GDM1 (cell line): ENCODE data around the gene FAM193A.
"Not testable (repeated sequence)": the region's sequence is repeated elsewhere in the genome, so short reads cannot be mapped to it uniquely, and the experiment has no call there.

ENCODE experiments used
- DNase-seq: peaks from one replicate; lab custom pipeline; 2025; lab: John Stamatoyannopoulos, UW

Gene FAM193A

DNA sequence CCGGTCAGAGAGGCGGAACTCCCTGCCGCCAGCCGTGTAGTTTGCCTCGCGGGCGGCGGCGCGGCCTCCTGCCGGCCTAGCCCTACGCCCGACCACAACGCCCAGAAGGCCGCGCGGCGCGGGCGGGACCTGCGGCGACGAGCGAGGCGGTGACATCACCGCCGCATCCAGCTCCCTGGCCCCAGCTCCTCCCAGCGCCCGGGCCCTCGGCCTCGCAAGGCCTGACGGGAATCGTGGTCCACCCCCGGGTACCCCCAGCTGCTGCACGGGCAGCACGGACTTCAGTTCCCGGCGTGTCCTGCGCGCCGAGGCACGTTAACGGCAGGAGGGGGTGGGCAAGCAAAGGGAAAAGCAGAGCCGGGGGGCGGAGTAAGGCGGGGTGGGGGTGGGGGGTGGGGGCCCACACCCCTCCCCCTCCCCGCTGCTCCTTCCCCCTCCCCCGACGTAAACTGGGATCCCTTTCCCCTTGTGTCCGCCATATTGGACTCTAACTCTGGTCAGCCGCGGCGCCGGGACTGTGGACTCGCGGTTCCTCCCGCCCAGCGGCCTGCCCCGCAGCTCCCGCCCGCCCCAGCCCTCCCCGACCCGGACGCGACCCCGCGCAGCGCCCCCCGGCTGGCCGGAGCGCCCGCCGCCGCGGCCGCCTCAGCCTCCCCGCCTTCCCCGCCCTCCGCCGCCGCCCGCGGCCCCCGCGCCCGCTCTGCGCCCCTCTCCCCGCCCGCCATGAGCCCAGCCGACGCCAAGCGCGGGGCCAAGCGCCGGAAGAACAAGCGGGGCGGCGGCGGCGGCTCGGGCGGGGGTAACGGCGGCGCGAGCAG lies at the start of gene FAM193A:
Gene FAM193A (plus strand): TSS at position 455 of the 818 bp plus-strand sequence. CDS start 269 bp downstream, at position 724.
- DNase-seq = peak; percentile 100

- no peak for DNase-seq
Observed at GRCh38 chr4:2486981-2487380, 49.5 kb upstream of the FAM193A start.

- DNase-seq = no peak
Observed at GRCh38 chr4:2487632-2488031, 48.8 kb upstream of the FAM193A start.

DNA sequence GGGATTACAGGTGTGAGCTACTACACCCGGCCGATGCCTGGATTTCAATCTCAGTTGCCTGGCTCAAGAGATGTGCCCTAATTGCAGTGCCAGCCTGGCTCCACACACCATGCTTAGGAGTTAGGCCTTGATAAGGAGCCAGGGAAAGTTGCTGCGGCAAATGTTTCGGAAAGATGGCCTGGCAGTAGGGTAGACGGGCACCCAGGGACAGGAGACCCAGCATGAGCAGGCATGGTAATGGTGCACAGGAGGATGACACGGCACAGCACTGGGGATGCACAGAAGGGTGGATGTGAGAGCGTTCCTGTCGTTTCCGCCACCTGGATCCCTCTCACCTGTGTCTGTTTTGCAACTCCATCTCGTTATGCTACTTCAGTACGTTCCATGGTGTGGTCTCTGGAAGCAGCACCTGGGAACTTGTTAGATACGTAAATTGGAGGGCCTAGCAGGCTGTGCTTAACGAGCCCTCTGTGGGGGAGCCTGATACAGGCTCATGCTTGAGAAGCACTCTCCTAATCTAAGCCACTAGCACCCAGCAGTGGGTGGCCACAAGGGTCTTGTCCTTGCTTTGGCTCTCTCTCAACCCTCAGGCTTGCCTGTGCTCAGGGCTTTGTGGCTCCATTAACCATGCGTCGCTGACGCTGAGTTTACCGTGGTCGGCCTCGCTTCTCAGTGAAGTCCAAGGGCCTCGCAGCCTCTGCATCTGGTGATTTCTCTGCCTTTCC lies 47.2 kb upstream of the FAM193A start:
- no peak for DNase-seq

DNA sequence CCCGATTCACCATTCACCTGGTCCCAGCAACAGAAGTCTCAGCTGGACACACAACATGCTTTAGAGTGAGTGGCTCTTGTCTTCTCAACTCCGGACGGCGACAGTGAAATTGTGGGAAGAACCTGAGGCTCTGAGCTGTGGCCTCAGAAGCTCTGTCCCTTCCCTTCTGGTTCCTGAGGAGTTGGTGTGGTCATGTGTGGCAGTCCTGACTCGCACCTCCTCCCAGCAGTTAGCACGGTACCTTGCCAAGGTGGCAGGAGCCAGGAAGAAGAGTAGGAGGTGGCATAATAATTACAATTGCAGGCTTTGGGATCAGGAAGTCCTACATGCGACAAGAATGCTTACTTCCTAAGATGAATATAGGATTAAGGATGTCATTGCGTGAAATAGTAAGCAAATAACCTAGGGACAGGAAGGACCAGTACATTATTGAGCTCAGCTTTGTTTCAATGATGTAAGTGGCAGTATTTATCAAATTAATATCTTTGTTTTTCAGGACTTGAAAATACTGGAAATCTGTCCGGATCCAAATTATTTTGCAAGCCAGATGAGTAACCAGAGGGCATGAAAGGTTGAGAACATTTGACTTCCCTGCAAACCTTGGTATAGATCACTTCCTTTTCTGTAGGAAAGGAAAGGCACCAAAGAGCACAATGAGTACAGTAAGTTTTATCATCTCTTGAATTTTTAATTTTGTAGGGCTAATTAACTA lies 46.5 kb upstream of the FAM193A start:
- DNase-seq = no peak

DNA sequence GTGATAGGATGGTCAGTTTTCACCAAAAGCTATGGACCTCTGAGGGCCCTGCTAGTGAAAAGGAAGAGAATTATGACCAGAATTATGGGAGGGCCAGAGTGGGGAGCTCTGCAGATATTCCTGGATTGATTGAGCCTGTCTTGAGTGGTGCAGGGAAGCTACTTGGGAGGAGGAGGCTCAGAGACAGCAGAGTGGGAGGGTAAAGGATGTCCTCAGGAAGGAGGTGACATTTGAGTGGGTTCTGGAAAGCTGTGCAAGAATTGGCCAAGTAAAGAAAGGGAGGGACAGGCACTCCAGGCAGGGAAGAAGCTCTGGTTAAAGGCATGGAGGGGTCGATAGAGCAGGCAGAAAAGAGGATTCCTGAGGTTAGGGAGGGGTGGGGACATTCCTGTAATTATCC lies 43.5 kb upstream of the FAM193A start:
- no peak for DNase-seq

- no peak for DNase-seq
Observed at GRCh38 chr4:2494992-2495391, 41.5 kb upstream of the FAM193A start.

DNA sequence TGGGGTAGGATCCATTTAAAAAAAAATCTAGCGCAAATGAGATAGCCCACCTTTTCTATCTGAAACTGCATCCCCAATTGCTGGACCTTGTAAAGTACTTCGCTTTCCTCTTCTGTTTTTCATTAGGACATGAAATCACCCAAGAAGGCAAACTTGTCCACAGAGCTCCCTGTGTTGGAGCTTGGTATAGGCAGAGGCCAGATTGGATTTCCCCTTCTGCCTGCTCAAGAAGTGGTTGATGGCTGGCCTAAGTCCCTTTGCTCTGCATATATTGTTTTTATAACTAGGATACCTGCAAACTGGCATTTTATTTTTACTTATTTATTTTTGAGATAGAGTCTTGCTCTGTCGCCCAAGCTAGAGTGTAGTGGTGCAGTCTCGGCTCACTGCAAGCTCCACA lies 39.1 kb upstream of the FAM193A start:
- DNase-seq = no peak

- no peak for DNase-seq
Observed at GRCh38 chr4:2497931-2498330, 38.5 kb upstream of the FAM193A start.

GRCh38 chr4:2500547-2500946 lies 35.9 kb upstream of the FAM193A start:
- no peak for DNase-seq

- no peak for DNase-seq
Observed at GRCh38 chr4:2501034-2501594, 35.3 kb upstream of the FAM193A start.

DNA sequence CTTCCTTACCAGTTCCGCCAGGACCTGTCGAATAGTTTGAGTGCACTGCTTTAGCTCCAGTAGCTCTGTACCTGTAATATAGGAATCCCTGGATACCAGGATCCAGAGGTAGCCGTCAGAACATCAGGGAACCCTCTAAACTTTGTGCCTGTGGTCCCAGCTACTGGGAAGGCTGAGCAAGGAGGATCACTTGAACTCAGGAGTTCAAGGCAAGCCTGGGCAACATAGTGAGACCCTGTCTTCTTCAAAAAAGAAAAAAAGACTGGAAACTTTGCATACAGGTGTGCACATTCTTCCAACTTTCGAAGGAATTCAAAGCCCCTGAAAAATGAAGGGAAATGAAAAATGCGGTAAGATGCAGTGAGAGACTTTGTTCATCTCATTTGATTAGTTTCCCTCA lies 32.6 kb upstream of the FAM193A start:
- DNase-seq = no peak

- no peak for DNase-seq
Observed at GRCh38 chr4:2507259-2507658, 29.2 kb upstream of the FAM193A start.

DNA sequence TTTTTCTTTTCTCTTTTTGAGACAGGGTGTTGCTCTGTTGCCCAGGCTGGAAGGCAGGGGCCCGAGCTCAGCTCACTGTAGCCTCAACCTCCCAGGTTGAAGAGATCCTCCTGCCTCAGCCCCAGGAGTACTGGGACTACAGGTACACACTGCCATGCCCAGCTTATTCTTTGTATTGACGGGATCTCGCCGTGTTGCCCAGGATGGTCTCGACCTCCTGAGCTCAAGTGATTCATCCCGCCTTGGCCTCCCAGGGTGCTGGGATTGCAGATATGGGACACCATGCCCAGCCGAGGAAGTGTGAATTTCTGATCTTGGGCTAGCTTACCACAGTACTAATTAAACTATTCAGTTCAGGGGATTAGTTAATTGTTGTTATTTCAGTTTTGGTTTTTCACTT lies 28.6 kb upstream of the FAM193A start:
- no peak for DNase-seq

DNA sequence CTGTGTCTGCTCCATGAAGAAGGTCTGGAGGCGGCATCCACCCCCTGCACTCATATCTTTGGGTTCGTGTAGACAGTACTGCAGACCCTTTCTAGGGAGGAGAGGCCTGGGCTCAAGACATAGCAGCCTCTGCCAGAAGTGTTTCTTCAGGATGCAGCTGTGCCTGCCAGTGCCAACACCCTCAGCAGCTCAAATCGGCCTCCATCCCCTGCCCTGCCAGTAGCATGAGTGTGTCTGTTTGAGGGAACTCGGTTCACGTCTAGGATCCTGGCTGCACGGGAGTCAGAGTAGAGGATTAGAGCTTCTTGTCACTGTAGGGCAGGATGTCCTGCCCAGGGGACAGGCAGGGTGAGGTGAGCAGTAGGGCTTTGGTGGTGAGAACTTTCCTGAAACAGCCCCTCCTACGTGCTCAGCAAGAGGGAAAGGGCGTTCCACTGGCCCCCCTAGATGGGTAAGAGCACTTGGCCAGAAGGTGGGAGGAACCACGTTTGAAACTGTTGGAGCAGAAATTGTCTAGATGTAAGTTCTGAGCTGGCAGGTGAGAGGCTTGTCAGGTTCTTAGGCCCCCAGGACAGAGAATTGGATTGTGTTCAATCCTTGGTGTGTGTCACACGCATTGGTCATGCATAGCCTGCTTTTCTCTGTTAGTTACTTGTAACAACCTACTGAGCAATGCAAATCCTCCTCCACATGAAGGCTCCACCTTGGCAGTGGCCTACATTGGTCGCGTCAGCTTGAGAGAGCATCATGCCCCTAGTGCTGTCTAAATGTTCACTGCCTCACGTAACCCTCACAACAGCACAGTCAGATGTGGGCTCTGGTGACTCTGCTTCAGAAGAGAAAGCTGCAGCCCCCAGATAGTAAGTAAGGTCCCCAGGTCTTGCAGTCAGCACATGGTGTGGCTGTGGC lies 25.8 kb upstream of the FAM193A start:
- DNase-seq = no peak

GRCh38 chr4:2511645-2512131 lies 24.8 kb upstream of the FAM193A start:
- DNase-seq = no peak

DNA sequence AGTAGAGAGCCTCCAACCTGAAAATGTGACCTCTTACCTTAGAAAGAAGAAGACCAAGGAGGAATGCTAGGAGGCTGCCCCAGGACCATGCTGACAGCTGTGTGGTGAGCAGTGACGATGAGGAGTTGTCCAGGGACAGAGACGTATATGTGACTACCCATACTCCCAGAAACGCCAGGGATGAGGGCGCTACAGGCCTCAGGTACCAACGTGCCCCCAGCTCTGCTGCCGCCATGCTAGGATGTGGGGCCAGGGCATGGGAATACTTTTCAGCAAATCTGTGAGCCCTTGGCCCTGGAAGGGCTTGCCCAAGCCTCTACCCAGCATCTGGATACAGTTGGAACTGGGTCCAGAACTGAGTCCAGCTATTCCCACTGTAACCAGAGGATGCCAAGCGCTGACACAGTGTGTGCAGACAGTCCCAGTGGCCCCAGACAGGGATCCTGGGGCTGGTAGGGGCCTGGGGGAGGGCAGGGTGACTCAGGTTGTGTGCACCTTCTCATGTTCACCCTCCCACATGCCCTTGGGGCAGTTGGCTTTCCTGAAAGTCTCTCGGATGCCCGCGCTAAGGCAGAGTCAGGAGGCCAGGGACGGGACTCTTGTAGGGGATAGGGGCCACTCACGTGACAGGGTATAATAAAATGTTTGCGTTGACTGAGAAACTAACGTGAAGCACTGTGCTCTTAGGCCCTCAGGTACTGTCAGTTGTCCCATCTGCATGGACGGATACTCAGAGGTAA lies 23.9 kb upstream of the FAM193A start:
- no peak for DNase-seq

- not testable (repeated sequence) for DNase-seq
Observed at GRCh38 chr4:2514193-2514592, 22.3 kb upstream of the FAM193A start.

DNA sequence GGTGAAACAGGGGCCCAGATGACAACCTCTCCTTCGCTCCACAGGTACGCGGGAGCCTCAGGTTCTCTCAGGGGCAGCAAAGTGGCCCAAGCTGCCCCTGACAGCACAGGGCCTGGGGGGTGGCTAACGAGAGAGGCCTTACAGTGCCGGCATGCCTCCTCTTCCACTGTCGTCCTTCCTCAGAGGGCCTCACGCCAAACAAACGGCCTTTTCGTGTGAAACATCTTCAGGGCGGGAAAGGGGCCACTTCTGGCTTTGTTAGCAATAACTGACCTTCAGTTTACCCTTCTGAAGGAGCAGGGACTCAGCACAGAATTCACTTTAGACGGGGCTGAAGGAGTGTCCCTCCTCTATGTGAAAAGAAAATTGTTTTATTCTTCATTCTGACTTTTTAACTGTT lies 21.5 kb upstream of the FAM193A start:
- not testable (repeated sequence) for DNase-seq

GRCh38 chr4:2515830-2516550 lies 20.5 kb upstream of the FAM193A start:
- DNase-seq = no peak
